ENCODE results near the gene TNMD.

GRCh38 chrX:100586747-100587146 is 2.0 kb downstream of the TNMD start:
- TF ChIP-seq CTCF (IDR thresholded peaks at IDR 0.05): no peak
- no peak for TF ChIP-seq POLR2A (IDR thresholded peaks at IDR 0.05)
